Cardiac muscle cell (in vitro differentiated cells and primary cell): ENCODE data around the gene F2R. TPM values are rescaled to one million over a fixed set of nuclear protein-coding genes. Genes with fewer than 3 reads are reported as not detected.
"Not testable (repeated sequence)": the region's sequence is repeated elsewhere in the genome, so short reads cannot be mapped to it uniquely, and the experiment has no call there.

ENCODE experiments used
- DNase-seq, 2 donors: peaks; one replicate each; pipeline versions ENCODE4 v3.0.0 to v3.0.0-alpha.2; 2010 to 2017; ENCODE audit warnings: low read depth in 1 of 2, low spot score in 1 of 2
- H3K27ac ChIP-seq: fragments of 200-600 bp; sonication (generic); 2 replicates; pipeline ENCODE4 v1.5.1; 2016
- H3K27me3 ChIP-seq: fragments of 200-600 bp; sonication (generic); 2 replicates; pipeline ENCODE4 v1.6.0; 2016; ENCODE audit warnings: control low read depth
- H3K36me3 ChIP-seq: fragments of 200-600 bp; sonication (generic); 2 replicates; pipeline ENCODE4 v1.5.1; 2016; ENCODE audit warnings: control low read depth
- H3K4me1 ChIP-seq: fragments of 200-600 bp; sonication (generic); 2 replicates; pipeline ENCODE4 v1.8.1; 2017; ENCODE audit warnings: low read depth, mild to moderate bottlenecking, mixed run types
- H3K4me3 ChIP-seq: fragments of 200-600 bp; sonication (generic); 2 replicates; pipeline ENCODE4 v1.5.1; 2016; ENCODE audit warnings: mild to moderate bottlenecking
- H3K9me3 ChIP-seq: fragments of 200-600 bp; sonication (generic); 2 replicates; pipeline ENCODE4 v1.5.1; 2017; ENCODE audit warnings: low read depth, mild to moderate bottlenecking, control low read depth
- CTCF ChIP-seq: IDR thresholded peaks from 2 replicates; pipeline ENCODE4 v1.5.1; 2012; ENCODE audit warnings: low read depth, mild to moderate bottlenecking, low read length
- polyA plus RNA-seq: library from polyadenylated mRNA; unstranded; fragments of >200 nt; fragmentation: Nextera tagmentation; extraction: Ambion mirVana; gene quantifications from 2 replicates; pipeline ENCODE4 v1.2.1, GENCODE V29; 2016
- total RNA-seq: library from RNA; depleted of rRNA; stranded (reverse); fragments of >200 nt; gene quantifications from 2 replicates; pipeline ENCODE4 v1.2.3, GENCODE V29; 2016

Gene F2R
- total and polyA plus RNA-seq, 2 experiments from 2014 or later, result 13.4 to 16.6 TPM

DNA sequence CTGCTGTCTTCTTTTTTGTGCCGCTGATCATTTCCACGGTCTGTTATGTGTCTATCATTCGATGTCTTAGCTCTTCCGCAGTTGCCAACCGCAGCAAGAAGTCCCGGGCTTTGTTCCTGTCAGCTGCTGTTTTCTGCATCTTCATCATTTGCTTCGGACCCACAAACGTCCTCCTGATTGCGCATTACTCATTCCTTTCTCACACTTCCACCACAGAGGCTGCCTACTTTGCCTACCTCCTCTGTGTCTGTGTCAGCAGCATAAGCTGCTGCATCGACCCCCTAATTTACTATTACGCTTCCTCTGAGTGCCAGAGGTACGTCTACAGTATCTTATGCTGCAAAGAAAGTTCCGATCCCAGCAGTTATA is 17.1 kb downstream of the F2R start:
- no peak overlapping the region for H3K27ac ChIP-seq
- no peaks in the 10 kb centered on the region for H3K4me1 ChIP-seq
- H3K4me3 ChIP-seq, result no peak overlapping the region
- TF ChIP-seq CTCF, result no peak
- no peak for DNase-seq
- H3K36me3 ChIP-seq, result no peaks in the 10 kb centered on the region
- no peaks in the 10 kb centered on the region for H3K9me3 ChIP-seq
- no peaks in the 10 kb centered on the region for H3K27me3 ChIP-seq

DNA sequence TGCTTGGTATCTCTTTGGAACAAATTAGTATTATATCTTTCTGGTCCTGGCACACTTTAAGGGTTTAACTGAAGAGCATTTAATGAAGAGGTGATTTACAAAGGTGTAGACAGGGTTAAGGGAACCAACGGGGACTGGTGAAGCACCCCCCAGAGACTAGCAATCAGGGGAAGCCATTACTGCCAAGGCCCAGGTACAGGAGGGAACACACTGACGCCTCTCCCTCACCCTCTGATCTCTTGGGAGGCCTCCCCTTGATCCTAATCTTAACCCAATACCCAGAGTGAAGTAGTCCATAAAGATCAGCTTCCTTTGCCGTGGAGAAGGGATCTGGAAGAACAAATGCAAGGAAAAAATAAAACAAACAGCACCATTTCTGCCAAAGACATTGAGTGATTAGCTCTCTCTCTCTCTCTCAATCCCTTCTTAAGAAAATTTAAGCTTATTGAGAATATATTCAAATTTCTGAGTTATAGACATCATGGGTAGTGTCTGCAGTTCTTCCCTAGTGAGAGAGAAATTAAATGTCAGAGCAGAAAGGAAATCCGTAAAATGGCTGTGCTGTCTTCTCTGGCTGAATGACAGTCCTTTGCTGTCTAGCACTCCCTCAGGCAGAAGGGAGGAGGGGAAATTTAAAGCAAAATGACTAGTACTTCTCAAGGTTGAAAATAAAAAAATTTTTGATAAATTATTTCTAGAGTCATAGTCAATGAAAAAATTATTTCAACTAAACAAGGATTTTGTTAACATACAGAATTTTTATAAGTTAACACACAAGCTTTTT is 20.0 kb downstream of the F2R start:
- H3K27ac ChIP-seq, result no peak overlapping the region

GRCh38 chr5:76736679-76737556 is 21.0 kb downstream of the F2R start:
- no peak overlapping the region for H3K4me3 ChIP-seq
- H3K36me3 ChIP-seq, result no peaks in the 10 kb centered on the region
- no peak for DNase-seq
- H3K9me3 ChIP-seq, result no peaks in the 10 kb centered on the region
- no peak overlapping the region for H3K27ac ChIP-seq
- TF ChIP-seq CTCF, result no peak
- H3K4me1 ChIP-seq, result no peaks in the 10 kb centered on the region
- H3K27me3 ChIP-seq, result no peaks in the 10 kb centered on the region

More for the DNA sequence above, 20.0 kb downstream of the F2R start:
- Histone ChIP-seq H3K36me3 (no peaks in the 10 kb centered on the region), H3K4me1 (no peaks in the 10 kb centered on the region), H3K9me3 (no peaks in the 10 kb centered on the region), H3K27me3 (no peaks in the 10 kb centered on the region), H3K4me3 (no peak overlapping the region)
- no peak for DNase-seq
- no peak for TF ChIP-seq CTCF

DNA sequence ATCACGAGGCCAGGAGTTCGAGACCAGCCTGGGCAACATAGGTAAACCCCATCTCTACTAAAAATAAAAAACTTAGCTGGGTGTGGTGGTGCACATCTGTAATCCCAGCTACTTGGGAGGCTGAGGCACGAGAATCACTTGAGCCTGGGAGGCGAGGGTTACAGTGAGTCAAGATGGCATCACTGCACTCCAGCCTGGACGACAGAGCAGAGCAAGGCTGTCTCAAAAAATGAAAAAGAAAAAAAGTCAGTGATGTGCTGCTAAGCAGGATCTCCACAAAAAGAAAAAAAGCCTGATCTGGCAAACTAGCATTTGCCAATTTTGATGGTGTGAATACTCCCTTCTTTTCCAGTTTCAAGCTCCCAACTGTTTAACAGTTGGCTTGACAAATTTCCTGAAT is 21.9 kb downstream of the F2R start:
- DNase-seq, result no peak
- H3K27ac ChIP-seq, result no peak overlapping the region
- no peak for TF ChIP-seq CTCF

DNA sequence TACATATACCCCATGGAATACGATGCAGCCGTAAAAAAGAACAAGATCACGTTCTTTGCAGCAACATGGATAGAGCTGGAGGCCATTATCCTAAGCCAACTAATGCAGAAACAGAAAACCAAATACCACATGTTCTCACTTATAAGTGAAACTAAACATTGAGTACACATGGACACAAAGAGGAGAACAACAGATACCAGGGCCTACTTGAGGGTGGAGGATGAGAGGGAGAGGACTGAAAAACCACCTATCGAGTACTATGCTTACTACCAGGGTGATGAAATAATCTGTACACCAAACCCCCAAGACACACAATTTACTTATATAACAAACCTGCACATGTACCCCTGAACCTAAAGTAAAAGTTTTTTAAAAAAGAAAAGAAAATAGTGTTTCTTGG is 25.6 kb downstream of the F2R start:
- not testable (repeated sequence) for H3K36me3 ChIP-seq, H3K27ac ChIP-seq, H3K4me3 ChIP-seq, DNase-seq, H3K4me1 ChIP-seq, H3K9me3 ChIP-seq, H3K27me3 ChIP-seq

More for the DNA sequence above, 21.9 kb downstream of the F2R start:
- Histone ChIP-seq H3K36me3 (no peaks in the 10 kb centered on the region), H3K9me3 (no peaks in the 10 kb centered on the region), H3K4me1 (no peaks in the 10 kb centered on the region), H3K27me3 (no peaks in the 10 kb centered on the region), H3K4me3 (no peak overlapping the region)

DNA sequence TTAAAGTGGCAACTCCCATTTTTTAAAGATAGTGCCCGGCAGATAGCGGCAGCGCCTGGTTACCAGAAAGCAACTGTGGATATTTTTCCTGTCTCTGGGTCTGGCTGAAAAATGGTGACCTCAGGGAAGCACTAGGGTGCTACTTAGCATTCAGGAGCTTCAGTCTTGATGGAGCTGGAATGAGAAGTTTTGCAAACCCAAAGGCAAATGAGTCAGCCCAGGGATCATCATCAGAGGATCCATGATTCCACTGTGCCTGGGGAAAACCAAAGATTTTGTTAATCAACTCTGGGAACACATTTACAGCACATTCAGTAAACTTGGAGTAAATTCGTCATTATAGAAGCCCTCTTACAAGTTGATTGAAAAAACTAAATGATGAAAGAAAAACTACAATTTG is 26.7 kb downstream of the F2R start:
- peak in 1 of 2 donors; percentile 62 for DNase-seq
- Histone ChIP-seq H3K27ac (no peak overlapping the region), H3K36me3 (no peaks in the 10 kb centered on the region), H3K27me3 (no peaks in the 10 kb centered on the region), H3K4me1 (no peaks in the 10 kb centered on the region), H3K4me3 (no peak overlapping the region), H3K9me3 (no peaks in the 10 kb centered on the region)
- no peak for TF ChIP-seq CTCF
